OCI-LY1 (cell line): ENCODE results near the gene BTK.

Source experiments
- H2AFZ ChIP-seq: fragments of 200-600 bp; sonication (generic), shearing (Covaris generic); 2 replicates; pipeline ENCODE4 v1.6.0; 2014; ENCODE audit warnings: antibody characterized with exemption, mild to moderate bottlenecking, low read length
- H3F3A ChIP-seq: fragments of 200-600 bp; sonication (generic), shearing (Covaris generic); 2 replicates; pipeline ENCODE4 v1.6.0; 2014; ENCODE audit warnings: mild to moderate bottlenecking, antibody characterized with exemption, low read length, moderate library complexity; ENCODE audit not compliant: insufficient read depth
- H3K27ac ChIP-seq: fragments of 200-600 bp; sonication (generic); 2 replicates; pipeline ENCODE4 v1.5.1; 2014; ENCODE audit warnings: low read length, mixed run types, mild to moderate bottlenecking, low read depth; ENCODE audit not compliant: poor library complexity, severe bottlenecking
- H3K27me3 ChIP-seq: fragments of 200-600 bp; sonication (generic); 2 replicates; pipeline ENCODE4 v1.6.0; 2014; ENCODE audit warnings: antibody characterized with exemption, mild to moderate bottlenecking, low read length, moderate library complexity; ENCODE audit not compliant: insufficient read depth
- H3K36me3 ChIP-seq: fragments of 200-600 bp; sonication (generic); 2 replicates; pipeline ENCODE4 v1.6.1; 2014; ENCODE audit warnings: mild to moderate bottlenecking, antibody characterized with exemption, low read length, moderate library complexity, mixed read lengths; ENCODE audit not compliant: insufficient read depth
- H3K4me1 ChIP-seq: fragments of 200-600 bp; sonication (generic); 2 replicates; pipeline ENCODE4 v1.5.1; 2014; ENCODE audit warnings: mild to moderate bottlenecking, low read length, moderate library complexity; ENCODE audit not compliant: insufficient read depth, severe bottlenecking
- H3K4me2 ChIP-seq: fragments of 200-600 bp; sonication (generic), shearing (Covaris generic); 2 replicates; pipeline ENCODE4 v1.6.1; 2014; ENCODE audit warnings: low read length
- H3K4me3 ChIP-seq: fragments of 200-600 bp; sonication (generic); 2 replicates; pipeline ENCODE4 v1.5.1; 2014; ENCODE audit warnings: low read length, low read depth, mild to moderate bottlenecking, mixed read lengths; ENCODE audit not compliant: poor library complexity, severe bottlenecking
- H3K79me2 ChIP-seq: fragments of 200-600 bp; shearing (Covaris generic); 2 replicates; pipeline ENCODE4 v1.6.1; 2016; ENCODE audit warnings: mixed run types, low read length, mixed read lengths; ENCODE audit not compliant: insufficient read depth
- H3K9ac ChIP-seq: fragments of 200-600 bp; sonication (generic), shearing (Covaris generic); 2 replicates; pipeline ENCODE4 v1.6.1; 2014; ENCODE audit warnings: mild to moderate bottlenecking, low read length, mixed read lengths
- H3K9me2 ChIP-seq: fragments of 200-600 bp; sonication (generic), shearing (Covaris generic); 2 replicates; pipeline ENCODE4 v1.6.1; 2014; ENCODE audit warnings: low read depth, mild to moderate bottlenecking, low read length, mixed read lengths
- H3K9me3 ChIP-seq: fragments of 200-600 bp; shearing (Covaris generic); 2 replicates; pipeline ENCODE4 v1.6.1; 2014; ENCODE audit warnings: low read length, mixed read lengths
- H4K20me1 ChIP-seq: fragments of 200-600 bp; sonication (generic), shearing (Covaris generic); 2 replicates; pipeline ENCODE4 v1.6.0; 2016; ENCODE audit warnings: mild to moderate bottlenecking, low read length; ENCODE audit not compliant: insufficient read depth
- EZH2 ChIP-seq: fragments of 200-600 bp; sonication (generic), shearing (Covaris generic); IDR thresholded peaks from 2 replicates; pipeline ENCODE4 v1.8.0; 2017; ENCODE audit warnings: borderline replicate concordance, mixed run types, mild to moderate bottlenecking, antibody characterized with exemption, low read length, moderate library complexity, mixed read lengths
- TF ChIP-seq, protein P1 (sequence below): fragments of 200-600 bp; sonication (generic), shearing (Covaris generic); IDR thresholded peaks from 2 replicates; pipeline ENCODE4 v1.5.1; 2017; ENCODE audit warnings: mild to moderate bottlenecking, antibody characterized with exemption, low read length, moderate library complexity, mixed read lengths

The BTK gene

DNA sequence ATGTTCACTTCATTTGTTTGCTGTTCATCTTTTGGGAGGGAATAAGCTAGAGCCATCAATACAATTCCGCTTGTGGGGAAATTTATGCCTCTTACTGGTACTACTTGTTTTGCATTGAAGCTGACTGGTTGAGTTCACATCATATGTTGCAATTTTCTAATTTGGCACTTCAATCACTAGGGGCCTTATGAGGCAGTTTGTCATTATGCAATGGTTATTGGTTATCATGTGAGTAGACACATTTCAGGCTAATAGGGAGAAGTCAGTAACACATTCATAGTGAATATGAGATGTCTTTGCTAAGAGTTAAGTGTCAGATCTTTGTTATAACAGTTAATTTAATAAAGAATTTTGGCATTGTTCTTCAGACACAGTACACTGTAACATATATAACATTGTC is 9.8 kb upstream of the BTK start:
- Histone ChIP-seq H3K36me3 (peaks cover 48% of the 10 kb centered on the region), H3K9ac (no peak overlapping the region), H3K27me3 (no peaks in the 10 kb centered on the region), H4K20me1 (no peaks in the 10 kb centered on the region), H2AFZ (no peak overlapping the region), H3K9me3 (no peaks in the 10 kb centered on the region), H3K4me2 (no peak overlapping the region), H3F3A (no peaks in the 10 kb centered on the region), H3K9me2 (no peaks in the 10 kb centered on the region), H3K79me2 (peaks cover 5% of the 10 kb centered on the region), H3K4me1 (peaks cover 26% of the 10 kb centered on the region), H3K27ac (no peak overlapping the region), H3K4me3 (no peak overlapping the region)
- TF ChIP-seq, protein P1, sequence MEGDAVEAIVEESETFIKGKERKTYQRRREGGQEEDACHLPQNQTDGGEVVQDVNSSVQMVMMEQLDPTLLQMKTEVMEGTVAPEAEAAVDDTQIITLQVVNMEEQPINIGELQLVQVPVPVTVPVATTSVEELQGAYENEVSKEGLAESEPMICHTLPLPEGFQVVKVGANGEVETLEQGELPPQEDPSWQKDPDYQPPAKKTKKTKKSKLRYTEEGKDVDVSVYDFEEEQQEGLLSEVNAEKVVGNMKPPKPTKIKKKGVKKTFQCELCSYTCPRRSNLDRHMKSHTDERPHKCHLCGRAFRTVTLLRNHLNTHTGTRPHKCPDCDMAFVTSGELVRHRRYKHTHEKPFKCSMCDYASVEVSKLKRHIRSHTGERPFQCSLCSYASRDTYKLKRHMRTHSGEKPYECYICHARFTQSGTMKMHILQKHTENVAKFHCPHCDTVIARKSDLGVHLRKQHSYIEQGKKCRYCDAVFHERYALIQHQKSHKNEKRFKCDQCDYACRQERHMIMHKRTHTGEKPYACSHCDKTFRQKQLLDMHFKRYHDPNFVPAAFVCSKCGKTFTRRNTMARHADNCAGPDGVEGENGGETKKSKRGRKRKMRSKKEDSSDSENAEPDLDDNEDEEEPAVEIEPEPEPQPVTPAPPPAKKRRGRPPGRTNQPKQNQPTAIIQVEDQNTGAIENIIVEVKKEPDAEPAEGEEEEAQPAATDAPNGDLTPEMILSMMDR: no peak
- TF ChIP-seq EZH2: no peak

DNA sequence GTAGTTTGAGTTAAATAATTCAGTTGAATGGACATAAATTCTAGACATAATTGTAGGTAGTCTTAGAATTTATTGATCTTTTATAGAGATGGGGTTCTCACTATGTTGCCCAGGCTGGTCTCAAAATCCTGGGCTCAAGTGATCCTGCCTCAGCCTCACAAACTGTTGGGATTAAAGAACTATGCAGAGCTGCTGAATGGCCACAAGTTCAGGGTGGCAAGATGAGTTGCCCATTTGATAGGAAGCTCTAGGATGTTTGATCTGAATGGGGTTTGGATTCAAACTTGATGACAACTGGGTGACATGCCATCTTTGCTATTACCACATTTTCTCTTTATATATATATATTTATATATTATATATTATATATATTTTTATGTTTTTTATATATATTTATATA is 8.4 kb upstream of the BTK start:
- H2AFZ ChIP-seq: no peak overlapping the region
- TF ChIP-seq, protein P1: no peak
- TF ChIP-seq EZH2: no peak
- H3K9me2 ChIP-seq: no peaks in the 10 kb centered on the region
- H3K36me3 ChIP-seq: peaks cover 48% of the 10 kb centered on the region
- peaks cover 5% of the 10 kb centered on the region for H3K79me2 ChIP-seq
- H3K27ac ChIP-seq: peak overlapping the region; percentile 40
- no peaks in the 10 kb centered on the region for H3K9me3 ChIP-seq
- H3F3A ChIP-seq: no peaks in the 10 kb centered on the region
- no peak overlapping the region for H3K4me3 ChIP-seq
- peaks cover 37% of the 10 kb centered on the region for H3K4me1 ChIP-seq
- H3K9ac ChIP-seq: no peak overlapping the region
- H4K20me1 ChIP-seq: no peaks in the 10 kb centered on the region
- no peaks in the 10 kb centered on the region for H3K27me3 ChIP-seq
- H3K4me2 ChIP-seq: no peak overlapping the region

DNA sequence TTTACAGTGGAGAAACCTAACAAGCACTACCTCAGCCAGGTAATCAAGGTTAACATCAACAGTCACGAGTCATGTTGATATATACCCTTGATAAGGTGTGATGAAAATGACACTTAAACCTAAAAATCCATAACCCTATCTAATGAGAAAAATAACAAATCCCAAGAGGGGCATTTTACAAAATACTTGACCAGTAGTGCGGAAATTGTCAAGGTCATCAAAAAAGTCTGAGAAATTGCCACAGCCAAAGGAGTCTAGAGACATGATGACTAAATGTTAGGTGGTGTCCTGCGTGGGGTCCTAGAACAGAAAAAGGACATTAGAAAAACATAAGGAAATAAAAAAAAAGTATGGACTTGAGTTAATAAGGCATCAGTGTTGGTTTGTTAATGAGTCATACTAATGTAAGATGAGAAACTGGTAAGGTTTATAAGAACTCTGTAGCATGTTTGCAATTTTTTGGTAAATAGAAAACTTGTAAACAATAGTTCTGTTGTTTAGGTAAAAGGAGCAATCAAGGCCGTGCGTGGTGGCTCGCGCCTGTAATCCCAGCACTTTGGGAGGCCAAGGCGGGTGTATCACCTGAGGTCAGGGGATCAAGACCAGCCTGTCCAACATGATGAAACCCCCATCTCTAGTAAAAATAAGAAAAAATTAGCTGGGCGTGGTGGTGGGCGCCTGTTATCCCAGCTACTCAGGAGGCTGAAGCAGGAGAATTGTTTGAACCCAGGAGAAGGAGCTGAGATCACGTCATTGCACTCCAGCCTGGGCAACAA is 7.7 kb upstream of the BTK start:
- TF ChIP-seq EZH2: no peak
- TF ChIP-seq, protein P1: no peak
- Histone ChIP-seq H3K79me2 (peaks cover 5% of the 10 kb centered on the region), H3K9me2 (no peaks in the 10 kb centered on the region), H3F3A (no peaks in the 10 kb centered on the region), H2AFZ (no peak overlapping the region), H3K27me3 (no peaks in the 10 kb centered on the region), H3K4me3 (peak overlapping the region; percentile 22), H3K4me2 (peak overlapping the region; percentile 97; the same call in 1 of the 2 replicates), H3K27ac (peak overlapping the region; percentile 40), H3K9ac (no peak overlapping the region), H4K20me1 (no peaks in the 10 kb centered on the region), H3K36me3 (peaks cover 48% of the 10 kb centered on the region), H3K9me3 (no peaks in the 10 kb centered on the region), H3K4me1 (peaks cover 44% of the 10 kb centered on the region)
